WI38 (cell line): ENCODE measurements around the gene BCAP31.
A peak's percentile ranks its signal among the peaks of the same experiment; 100 is the strongest.

ENCODE experiments used
- H3K4me3 ChIP-seq: 2 replicates; pipeline ENCODE4 v1.5.1; 2011; ENCODE audit warnings: low read depth, mild to moderate bottlenecking, control low read depth, low read length
- CTCF ChIP-seq: IDR thresholded peaks from 2 replicates; pipeline ENCODE4 v1.5.1; 2012; ENCODE audit warnings: low read depth, mild to moderate bottlenecking, control low read depth, low read length

The BCAP31 gene

DNA sequence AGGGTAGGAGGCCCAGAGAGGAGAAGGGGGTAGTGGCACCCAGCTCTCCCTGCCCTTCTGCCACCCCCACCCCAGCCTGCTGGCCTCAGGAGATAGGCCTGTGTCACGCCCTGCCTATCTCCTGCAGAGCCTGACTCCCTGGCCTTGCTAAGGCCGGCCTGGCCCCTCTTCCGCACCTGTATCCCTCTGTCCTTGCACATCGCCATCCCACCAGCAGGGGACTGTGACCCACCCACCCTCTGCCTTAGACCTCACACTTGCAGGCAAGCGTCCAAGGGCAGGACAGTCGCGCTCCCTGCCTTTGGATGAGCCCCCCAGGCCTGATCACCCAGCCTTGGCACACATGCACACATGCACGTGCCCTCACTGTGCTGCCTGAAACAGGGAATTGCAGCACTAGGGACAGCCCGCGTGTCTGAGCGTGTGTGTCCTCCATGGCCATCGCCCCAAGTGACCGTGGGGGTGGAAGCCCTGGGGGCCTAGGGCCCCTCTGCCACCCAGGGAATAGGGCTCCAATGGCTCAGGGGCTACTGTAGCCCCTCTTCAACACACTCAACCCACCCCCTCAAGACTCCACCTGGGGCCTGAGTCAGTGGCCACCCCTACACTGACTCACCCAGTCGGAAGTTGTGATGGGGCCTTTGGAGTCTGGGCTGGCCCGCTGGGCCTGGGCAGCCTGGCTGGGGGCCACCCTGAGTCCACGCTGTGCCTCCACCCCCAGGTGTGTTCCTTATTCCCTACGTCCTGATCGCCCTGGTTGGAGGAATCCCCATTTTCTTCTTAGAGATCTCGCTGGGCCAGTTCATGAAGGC lies 34.3 kb downstream of the BCAP31 start:
- TF ChIP-seq CTCF: no peak
- H3K4me3 ChIP-seq: no peak overlapping the region

- H3K4me3 ChIP-seq: peak overlapping the region; percentile 27; the same call in 1 of the 2 replicates
- TF ChIP-seq CTCF: no peak
These were observed 35.1 kb downstream of the BCAP31 start for GRCh38 chrX:153688911-153689590.

DNA sequence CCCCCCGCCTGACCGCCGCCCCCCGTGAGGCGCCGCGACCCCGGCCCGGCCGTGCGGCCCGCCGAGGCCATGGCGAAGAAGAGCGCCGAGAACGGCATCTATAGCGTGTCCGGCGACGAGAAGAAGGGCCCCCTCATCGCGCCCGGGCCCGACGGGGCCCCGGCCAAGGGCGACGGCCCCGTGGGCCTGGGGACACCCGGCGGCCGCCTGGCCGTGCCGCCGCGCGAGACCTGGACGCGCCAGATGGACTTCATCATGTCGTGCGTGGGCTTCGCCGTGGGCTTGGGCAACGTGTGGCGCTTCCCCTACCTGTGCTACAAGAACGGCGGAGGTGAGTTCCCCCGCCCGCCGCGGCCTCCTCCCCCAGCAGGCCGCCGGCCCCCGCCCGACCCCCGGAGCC lies 35.7 kb downstream of the BCAP31 start:
- peak overlapping the region; percentile 34 for H3K4me3 ChIP-seq

DNA sequence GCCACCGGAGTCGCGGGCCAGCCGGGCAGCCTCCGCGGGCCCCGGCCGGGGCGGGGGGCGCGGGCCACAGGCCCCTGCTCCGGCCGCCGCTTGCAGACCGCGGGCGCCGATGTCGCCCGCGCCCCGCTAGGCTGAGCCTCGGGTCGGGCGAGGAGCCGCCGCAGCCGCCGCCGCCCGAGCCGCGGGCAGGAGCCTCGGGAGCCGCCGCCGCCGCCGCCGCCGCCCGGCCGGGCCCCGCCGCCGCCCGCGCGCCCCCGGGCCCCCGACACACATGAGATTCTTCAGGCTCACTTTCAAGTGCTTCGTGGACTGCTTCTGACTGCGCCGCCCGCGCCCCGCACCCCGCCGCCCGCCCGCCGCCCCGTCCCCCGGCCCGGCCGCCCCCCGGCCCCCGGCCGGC lies 36.1 kb downstream of the BCAP31 start:
- H3K4me3 ChIP-seq: no peak overlapping the region
- no peak for TF ChIP-seq CTCF

More for the DNA sequence above, 35.7 kb downstream of the BCAP31 start:
- TF ChIP-seq CTCF: no peak

DNA sequence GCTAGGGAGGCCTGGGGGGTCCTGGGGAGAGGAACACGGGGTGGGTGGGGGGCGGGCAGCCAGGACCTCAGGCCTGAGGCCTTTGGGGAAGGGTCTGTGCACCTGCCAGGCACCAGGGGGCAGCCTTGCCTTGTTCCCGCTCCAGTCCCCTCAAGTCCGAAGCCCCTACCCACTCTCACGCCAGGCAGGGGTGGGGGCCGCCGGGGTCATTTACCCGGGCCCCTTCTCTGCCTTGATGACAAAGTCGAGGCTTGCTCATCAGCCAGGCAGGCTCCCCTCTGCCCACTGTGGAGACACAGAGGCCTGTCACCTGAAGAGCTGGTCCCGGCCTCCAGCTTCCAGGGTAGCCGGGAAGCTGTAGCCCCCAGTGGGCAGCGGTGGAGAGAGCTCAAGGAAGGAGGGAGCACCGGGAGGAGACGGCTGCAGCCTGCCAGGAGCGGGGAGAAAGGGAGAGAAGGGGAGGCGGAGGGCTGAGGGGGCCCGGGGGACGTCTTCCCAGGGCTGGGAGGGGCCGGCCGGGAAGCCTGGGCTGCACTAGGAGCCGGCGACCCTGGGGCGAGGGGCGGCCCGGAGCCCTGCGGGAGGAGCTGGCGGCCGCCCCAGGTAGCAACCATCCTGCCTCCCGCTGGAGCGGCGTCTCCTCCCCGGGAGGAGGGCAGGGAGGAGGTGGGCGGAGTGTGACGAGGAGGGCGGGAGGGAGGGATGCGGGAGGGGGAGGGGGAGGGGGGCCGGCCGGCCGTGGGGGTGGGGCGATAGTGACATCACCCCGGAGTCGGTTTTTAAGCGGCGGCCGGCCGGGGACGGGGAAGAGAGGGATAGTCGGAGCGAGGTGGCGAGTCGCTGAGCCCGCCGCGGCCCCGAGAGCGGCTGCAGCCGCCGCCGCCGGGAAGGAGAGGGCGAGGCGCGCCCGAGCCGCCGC lies 36.8 kb downstream of the BCAP31 start, which contains the start of gene SLC6A8:
TSS of gene SLC6A8 (plus strand) at position 806 of the 919 bp plus-strand sequence. CDS start 649 bp downstream, outside the sequence.
- peak within 1 kb of the TSS; percentile 34 for H3K4me3 ChIP-seq

DNA sequence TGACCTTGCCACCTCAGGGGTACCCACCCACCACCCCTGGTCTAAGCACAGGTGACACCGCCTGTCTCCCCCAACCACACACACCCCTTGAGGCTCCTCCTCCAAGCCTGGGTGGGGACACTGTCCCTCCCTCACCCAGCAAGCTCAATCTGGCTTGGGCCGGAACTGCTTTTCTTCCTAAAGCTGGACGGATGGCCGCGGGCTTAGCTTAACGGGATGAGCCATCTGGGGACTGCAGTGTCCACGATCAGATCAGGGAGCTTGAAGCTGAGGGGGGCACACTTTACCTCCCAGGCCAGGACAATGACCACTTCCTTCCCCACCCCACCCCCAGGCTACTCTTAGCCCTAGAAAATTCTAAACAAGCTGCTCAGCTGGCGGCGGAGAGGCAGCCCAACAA lies 37.5 kb downstream of the BCAP31 start:
- TF ChIP-seq CTCF: no peak
- no peak overlapping the region for H3K4me3 ChIP-seq

More for the DNA sequence above, 36.8 kb downstream of the BCAP31 start, which contains the start of gene SLC6A8:
- TF ChIP-seq CTCF: no peak
